HG02885 (cell line): Measurements from ENCODE around the gene IL10.

Experiments used
- ATAC-seq: cut with Tn5 transposase; IDR thresholded peaks from one replicate; pipeline ENCODE4 v1.9.1; 2021; ENCODE audit warnings: mild to moderate bottlenecking; ENCODE audit not compliant: unreplicated experiment, poor library complexity

IL10 gene

GRCh38 chr1:206772243-206772937 is at the start of gene IL10:
Gene IL10 (minus strand): TSS chr1:206772494. CDS start chr1:206772435, 59 bp downstream.
- ATAC-seq: no peak

GRCh38 chr1:206821493-206821892 is 49.2 kb upstream of the IL10 start:
- no peak for ATAC-seq

- ATAC-seq: peak; percentile 52
These were observed 44.3 kb upstream of the IL10 start for GRCh38 chr1:206816390-206817287.

DNA sequence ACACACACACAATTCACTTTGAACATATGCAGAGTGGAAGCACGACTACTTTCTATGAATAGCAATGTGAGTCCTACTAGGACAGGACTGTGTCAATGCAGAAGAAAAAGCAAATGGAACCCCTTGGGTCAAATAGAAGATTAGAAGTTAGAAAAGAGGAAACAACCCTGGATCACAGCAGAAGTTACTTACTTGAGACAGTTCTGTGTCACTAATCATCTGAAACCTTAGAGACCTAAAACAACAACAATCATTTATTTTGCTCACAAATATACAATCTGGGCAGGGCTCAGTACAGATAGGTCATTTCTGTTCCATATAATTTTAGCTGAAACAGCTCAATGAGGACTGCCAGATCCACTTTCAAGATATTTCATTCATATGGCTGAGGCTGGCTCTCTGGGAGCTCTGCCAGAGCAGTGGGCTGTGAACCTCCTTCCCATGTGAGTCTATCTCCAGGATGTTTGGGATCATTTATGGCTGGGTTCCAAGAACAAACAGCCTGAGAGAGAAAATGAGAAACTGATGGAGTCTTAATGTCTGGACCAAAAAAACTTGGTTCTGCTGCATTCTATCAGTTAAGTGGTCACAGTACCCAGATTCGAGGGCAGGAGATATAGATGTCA is 42.5 kb upstream of the IL10 start:
- ATAC-seq: no peak

- ATAC-seq: no peak
These were observed 40.2 kb upstream of the IL10 start for GRCh38 chr1:206812471-206812870.

DNA sequence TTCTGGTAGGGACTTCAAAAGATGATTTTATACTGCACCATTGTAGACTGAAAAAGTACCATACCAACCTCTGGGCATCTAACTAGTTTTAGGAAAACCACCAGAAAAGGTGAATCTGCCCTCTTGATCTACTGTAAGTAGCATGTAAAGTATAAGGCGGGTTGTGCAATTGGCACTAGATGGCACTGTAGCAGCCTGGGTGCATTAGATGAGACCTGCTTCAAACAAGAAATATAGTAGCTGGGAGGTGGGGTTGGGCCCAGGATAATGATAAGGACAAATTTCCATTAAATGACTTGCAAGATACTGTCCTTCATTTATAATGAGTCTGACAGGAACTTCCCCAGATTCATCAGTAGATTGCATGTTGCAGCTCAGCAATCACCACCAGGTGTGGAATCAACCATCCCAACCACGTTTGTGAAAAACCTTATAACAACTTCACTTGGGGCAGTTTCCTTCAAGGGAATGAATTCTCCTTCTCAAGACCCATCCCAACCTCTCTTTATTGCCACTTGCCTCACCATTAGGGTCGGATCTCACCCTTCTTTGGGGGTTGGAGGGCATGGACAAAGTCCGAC is 37.3 kb upstream of the IL10 start:
- ATAC-seq: no peak

DNA sequence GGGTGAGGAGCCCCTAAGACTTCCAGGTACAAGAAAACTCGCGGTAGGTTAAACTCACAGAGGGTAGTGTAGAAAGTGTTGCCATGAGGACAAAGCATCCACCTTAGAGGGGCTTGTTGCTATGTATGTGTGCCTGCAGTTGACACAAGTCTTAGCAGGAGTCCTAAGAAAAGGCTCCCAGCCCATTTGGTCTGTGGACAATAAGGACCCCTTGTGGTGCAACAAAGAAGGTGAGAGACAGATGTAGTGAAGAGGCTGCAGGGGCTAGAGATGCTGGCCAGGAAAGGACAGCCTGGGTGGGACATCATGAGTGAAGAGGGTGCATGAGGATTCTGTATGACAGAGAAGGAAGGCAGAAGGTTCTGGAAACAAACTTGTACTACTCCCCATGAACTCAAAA is 36.3 kb upstream of the IL10 start:
- no peak for ATAC-seq

DNA sequence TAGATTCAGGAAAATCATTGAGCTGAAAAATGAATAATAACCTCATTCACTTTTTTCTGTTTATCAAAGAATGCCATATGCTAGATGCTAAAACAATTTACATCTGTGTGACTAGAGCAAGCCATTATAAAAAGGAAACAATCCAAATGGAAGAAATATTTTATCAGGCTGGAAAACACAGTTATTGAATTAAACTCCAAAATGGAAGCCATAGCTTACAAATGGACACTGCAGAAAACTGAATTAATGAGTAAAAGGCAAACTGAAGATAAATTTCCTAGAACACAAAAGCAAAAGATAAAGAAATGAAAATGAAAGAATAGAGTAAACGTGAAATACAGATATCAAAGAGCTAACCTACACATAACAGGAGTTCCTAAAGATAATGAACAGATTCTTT is 33.1 kb upstream of the IL10 start:
- ATAC-seq: no peak

DNA sequence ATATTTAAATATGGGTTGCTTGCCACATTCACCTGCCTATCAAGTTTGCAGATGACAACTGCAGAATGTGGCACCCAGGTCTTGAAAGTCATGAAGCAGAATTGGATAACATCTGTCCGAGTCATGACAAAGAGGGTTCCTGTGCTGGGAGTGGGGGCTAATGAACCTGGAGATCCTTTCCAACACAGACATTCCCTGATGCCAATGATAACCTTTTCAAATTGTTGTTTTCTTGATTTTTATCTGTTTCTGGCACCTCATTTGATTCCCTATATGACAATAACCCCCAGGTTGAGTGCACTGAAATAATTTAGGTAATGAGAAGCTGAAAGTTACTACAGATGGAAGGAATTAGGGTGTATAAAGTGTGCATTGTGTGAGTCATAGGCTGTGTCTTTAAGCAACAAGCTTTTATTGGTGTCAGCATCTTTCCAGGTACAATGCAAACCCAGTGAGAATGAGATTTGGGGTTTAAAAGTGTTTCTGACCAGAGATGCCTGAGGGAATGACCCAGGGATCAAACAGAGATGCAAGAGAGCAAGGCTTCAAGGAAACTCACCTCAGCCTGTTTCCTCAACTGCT is 32.0 kb upstream of the IL10 start:
- ATAC-seq: no peak

DNA sequence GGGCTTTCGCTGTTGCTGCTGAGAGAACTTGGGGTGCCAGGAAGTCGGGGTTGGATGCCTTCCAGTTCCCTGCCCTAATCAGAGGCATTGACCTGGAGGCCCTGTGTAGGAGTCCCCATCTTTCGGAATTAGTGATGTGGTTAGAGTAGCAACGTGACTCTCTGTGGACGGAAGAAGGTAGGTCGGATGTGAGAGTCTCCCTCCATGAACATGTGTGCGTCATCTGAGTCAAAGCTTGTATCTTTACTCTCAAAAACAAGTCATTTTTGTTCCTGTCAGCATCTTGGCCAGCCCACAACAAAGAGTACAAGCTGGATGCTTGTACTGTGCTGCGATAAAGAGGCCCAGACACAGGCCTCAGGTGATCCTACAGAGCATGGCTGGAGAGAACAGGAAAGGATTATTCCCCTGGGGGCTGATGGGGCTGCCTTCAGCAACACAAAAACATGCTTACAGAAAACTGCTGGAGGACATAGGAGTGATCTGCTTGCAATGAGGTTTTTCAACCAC is 31.0 kb upstream of the IL10 start:
- peak; percentile 99 for ATAC-seq

DNA sequence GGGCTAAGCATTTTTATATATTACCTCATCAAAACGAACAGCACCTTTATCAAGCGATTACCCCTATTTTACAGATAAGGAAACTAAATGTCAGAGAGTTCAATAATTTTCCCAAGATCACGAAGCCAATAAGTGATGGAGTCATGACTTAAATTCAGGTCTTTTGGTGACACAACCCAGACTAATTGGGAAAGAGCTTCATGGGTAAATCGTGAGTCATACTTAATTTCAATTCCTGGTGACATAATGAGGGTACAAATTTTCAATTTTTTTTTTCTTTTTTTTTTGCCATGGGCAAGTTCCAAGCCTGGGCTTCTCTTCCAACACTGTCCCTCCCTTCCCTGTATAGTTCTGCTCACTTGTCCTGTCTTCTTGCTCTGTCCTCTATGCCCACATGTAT is 30.1 kb upstream of the IL10 start:
- no peak for ATAC-seq

DNA sequence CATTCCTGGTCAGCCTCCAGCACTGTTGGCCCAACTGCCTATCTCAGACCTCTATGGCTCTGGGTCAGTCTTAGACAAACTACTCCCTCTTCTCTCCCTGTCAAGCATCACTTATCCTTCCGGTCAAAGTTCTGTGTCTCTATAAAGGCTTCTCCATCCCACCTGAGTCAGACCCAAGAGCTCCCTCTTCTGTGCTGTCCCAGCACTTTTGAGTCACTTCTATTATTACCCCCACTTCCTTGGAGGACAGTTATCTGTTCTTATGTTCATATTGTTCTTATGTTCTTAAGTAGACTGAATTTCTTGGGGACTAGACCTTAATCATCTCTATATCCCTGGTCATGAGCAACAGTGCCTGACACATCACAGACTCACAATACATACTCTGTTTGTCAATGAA is 29.2 kb upstream of the IL10 start:
- no peak for ATAC-seq

- ATAC-seq: no peak
These were observed 28.6 kb upstream of the IL10 start for GRCh38 chr1:206800891-206801290.

- ATAC-seq: no peak
These were observed 28.1 kb upstream of the IL10 start for GRCh38 chr1:206800411-206800810.

DNA sequence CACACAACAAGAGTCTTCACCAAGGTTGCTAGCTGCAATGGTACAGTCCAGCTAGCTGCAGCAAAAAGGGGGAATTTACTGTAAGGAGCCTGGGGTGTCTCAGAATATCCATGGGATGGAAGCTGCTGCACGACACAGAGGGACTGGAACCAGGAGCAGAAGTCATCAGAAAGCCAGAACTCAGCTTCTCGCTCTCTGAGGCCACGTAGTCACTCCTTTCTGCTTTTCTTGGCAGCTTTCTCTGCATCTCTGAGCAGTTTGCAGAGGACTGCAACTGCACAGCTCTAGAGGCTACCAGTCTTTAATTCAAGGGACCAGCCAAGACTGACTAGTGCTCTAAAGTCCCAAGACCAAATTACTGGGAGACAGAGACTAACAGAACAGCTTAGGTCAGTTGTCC is 27.0 kb upstream of the IL10 start:
- no peak for ATAC-seq

DNA sequence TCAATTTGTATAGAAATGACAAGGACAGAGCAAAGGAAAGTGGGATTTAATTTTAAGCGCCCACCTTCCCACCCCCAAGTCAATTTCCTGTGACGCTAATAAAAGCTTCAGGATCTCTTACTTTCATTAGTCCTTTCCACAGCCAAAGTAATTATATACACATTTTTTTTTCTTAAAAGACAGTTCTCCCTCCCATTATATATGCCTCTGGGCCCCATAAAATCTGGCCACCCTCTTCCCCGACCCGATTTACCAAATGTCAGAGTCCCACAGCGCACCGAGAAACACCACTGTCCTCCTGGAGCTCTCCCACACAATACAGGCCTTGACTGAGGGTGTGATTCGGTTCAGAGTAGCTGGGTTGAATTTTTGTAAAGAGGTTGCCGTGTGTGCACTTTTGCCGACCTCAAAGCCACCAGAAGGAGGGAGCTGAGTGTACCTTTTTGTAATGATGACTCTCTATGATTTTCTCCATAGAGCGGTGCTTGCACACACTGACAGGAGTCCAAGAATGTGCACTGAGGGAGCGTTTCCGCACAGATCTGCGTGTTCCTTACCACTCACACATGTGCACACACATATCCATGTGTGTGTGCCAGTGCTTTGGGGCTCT is 26.2 kb upstream of the IL10 start:
- ATAC-seq: no peak

- no peak for ATAC-seq
These were observed 25.5 kb upstream of the IL10 start for GRCh38 chr1:206797534-206798383.

GRCh38 chr1:206796981-206797402 is 24.7 kb upstream of the IL10 start:
- no peak for ATAC-seq

- ATAC-seq: no peak
These were observed 23.8 kb upstream of the IL10 start for GRCh38 chr1:206796116-206796515.
